Upper lobe of left lung (tissue), 4 donors: ENCODE measurements around the gene PRPF18.

Experiments used
- EP300 ChIP-seq, 4 donors: sonication (generic); formaldehyde crosslinking; IDR thresholded peaks; one replicate each; pipeline ENCODE4 v1.5.1; 2017; ENCODE audit warnings: antibody characterized with exemption in 4 of 4, control low read depth in 2 of 4
- POLR2A ChIP-seq, 4 donors: fragments of 450-650 bp; IDR thresholded peaks; one replicate each; pipeline ENCODE4 v1.5.1; 2016 to 2017; ENCODE audit warnings: antibody characterized with exemption in 4 of 4, mild to moderate bottlenecking in 2 of 4
- TF ChIP-seq, protein P1 (sequence below), 6 experiments: fragments of 450-650 bp in 4 of 6; fragments of 200-600 bp in 2 of 6; sonication (generic) in 2 of 6; IDR thresholded peaks; one replicate each; pipeline ENCODE4 v1.5.1; 2016 to 2019; ENCODE audit warnings: antibody characterized with exemption in 6 of 6

DNA sequence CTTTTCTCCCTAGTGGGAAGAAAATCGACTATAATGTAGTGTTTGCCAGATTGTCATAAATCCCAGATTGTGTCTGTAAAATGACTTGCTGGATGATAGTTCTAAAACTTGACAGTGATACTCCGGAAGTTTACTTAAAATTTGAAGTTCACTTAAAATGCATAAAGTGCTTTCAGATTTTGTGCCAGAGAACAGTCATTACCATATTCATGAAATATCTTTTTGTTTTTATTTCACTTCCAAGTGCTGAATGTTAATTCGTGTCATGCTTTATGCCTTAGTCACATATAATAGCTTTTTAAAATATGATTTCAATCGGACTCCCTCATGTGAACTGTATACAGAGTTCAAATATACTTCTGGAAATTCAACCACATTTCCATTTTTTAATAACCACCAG is 30.4 kb downstream of the PRPF18 start:
- TF ChIP-seq, protein P1, sequence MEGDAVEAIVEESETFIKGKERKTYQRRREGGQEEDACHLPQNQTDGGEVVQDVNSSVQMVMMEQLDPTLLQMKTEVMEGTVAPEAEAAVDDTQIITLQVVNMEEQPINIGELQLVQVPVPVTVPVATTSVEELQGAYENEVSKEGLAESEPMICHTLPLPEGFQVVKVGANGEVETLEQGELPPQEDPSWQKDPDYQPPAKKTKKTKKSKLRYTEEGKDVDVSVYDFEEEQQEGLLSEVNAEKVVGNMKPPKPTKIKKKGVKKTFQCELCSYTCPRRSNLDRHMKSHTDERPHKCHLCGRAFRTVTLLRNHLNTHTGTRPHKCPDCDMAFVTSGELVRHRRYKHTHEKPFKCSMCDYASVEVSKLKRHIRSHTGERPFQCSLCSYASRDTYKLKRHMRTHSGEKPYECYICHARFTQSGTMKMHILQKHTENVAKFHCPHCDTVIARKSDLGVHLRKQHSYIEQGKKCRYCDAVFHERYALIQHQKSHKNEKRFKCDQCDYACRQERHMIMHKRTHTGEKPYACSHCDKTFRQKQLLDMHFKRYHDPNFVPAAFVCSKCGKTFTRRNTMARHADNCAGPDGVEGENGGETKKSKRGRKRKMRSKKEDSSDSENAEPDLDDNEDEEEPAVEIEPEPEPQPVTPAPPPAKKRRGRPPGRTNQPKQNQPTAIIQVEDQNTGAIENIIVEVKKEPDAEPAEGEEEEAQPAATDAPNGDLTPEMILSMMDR (IDR thresholded peaks at IDR 0.05): no peak
- TF ChIP-seq POLR2A (IDR thresholded peaks at IDR 0.05): no peak
- TF ChIP-seq EP300 (IDR thresholded peaks at IDR 0.05): no peak
